ENCODE data around the gene ERBB4. TPM values are rescaled to one million over a fixed set of nuclear protein-coding genes. Genes with fewer than 3 reads are reported as not detected.

The ERBB4 gene
- polyA plus RNA-seq, 4 donors: 0.04 to 0.13 TPM; not detected in 2

DNA sequence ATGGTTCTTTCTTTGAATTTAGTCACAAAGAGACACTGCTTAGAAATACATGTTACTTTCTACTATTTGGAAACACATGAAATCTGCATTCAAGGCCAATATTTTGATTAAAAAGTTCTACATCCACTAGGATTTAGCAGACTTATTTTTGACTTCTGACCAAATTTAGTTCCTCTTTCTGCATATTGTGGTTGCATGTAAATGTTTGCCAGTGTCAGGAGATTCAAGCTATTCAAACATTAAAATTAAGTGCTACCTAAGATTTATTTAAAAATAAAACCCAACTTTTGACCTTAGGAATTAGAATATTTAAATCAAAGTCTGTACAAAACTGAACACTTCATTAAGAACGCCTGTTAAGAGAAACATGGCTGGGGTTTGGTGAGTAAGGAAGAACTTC is 1091.1 kb downstream of the ERBB4 start:
- 52 to 76% (median 74%) methylated on average over 1 of the region's 1 CpG for WGBS, 3 donors
- no peaks in the 10 kb centered on the region for H3K36me3 ChIP-seq (ENCODE audit: control insufficient read depth in 3 of 3, insufficient read depth in 2 of 3, low read depth in 1 of 3, low read length in 3 of 3)
- no peaks in the 10 kb centered on the region for H3K4me1 ChIP-seq (ENCODE audit: control insufficient read depth in 3 of 3, insufficient read depth in 2 of 3, low read depth in 1 of 3, low read length in 2 of 3)
- FAIRE-seq: no peak
- no peaks in the 10 kb centered on the region for H3K27me3 ChIP-seq (ENCODE audit: control insufficient read depth in 3 of 3, insufficient read depth in 3 of 3, low read length in 3 of 3)
- no peak for DNase-seq
- H3K27ac ChIP-seq (ENCODE audit: low read depth in 1 of 3, low read length in 2 of 3): no peak overlapping the region
- H3K9me3 ChIP-seq (ENCODE audit: control insufficient read depth in 2 of 2, insufficient read depth in 1 of 2, low read depth in 1 of 2, low read length in 1 of 2): no peaks in the 10 kb centered on the region
- H3K4me3 ChIP-seq (ENCODE audit: low read depth in 1 of 3, low read length in 3 of 3): no peak overlapping the region

DNA sequence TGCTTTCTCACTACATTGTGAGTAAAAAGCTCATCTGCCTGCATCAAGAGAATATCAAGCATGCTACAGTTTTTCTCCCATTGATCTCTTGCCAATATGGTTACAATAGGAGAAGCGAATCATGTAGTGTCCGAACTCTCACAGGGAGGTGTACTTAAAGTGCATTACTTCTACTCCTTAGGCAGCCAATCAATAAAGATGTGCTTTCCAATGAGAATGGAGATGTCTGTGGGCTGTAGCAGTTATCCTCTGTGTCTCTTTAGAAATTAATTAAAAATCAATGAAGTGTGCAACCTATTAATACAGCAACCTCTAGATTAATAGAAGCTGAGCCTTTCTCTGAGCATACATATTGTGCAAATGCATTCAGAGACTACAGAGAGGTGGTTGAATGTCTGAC is 1098.5 kb downstream of the ERBB4 start:
- DNase-seq (no peak), FAIRE-seq (no peak)
- 89 to 95% (median 89%) methylated on average over 2 of the region's 2 CpGs for WGBS, 3 donors
- Histone ChIP-seq H3K4me3 (ENCODE audit: low read depth in 1 of 3, low read length in 3 of 3) (no peak overlapping the region), H3K9me3 (ENCODE audit: control insufficient read depth in 2 of 2, insufficient read depth in 1 of 2, low read depth in 1 of 2, low read length in 1 of 2) (no peaks in the 10 kb centered on the region), H3K27ac (ENCODE audit: low read depth in 1 of 3, low read length in 2 of 3) (no peak overlapping the region), H3K4me1 (ENCODE audit: control insufficient read depth in 3 of 3, insufficient read depth in 2 of 3, low read depth in 1 of 3, low read length in 2 of 3) (no peaks in the 10 kb centered on the region), H3K36me3 (ENCODE audit: control insufficient read depth in 3 of 3, insufficient read depth in 2 of 3, low read depth in 1 of 3, low read length in 3 of 3) (no peaks in the 10 kb centered on the region), H3K27me3 (ENCODE audit: control insufficient read depth in 3 of 3, insufficient read depth in 3 of 3, low read length in 3 of 3) (no peaks in the 10 kb centered on the region)

DNA sequence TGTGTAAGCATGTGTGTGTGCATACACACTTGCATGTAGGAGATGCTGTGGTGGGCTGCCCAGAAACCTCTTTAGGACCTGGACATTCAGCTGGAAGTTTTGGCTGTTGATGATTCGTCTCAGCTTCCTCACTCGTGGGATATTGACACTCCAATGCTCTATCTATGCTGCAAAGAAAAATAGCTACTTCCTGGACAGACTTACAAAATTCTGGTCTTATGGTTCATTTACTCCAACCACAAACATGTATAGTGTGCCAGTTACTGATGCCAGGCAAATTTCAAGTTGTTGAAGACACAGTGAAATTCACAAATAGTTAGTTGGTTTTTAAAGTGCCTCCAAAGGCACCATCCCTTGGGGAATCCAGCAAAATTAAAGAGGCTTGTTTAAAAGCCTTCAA is 1099.6 kb downstream of the ERBB4 start:
- DNase-seq: no peak
- WGBS, 3 donors: 40 to 60% (median 45%) methylated on average over 2 of the region's 2 CpGs
- Histone ChIP-seq H3K27ac (ENCODE audit: low read depth in 1 of 3, low read length in 2 of 3) (no peak overlapping the region), H3K36me3 (ENCODE audit: control insufficient read depth in 3 of 3, insufficient read depth in 2 of 3, low read depth in 1 of 3, low read length in 3 of 3) (no peaks in the 10 kb centered on the region), H3K27me3 (ENCODE audit: control insufficient read depth in 3 of 3, insufficient read depth in 3 of 3, low read length in 3 of 3) (no peaks in the 10 kb centered on the region), H3K4me1 (ENCODE audit: control insufficient read depth in 3 of 3, insufficient read depth in 2 of 3, low read depth in 1 of 3, low read length in 2 of 3) (no peaks in the 10 kb centered on the region), H3K4me3 (ENCODE audit: low read depth in 1 of 3, low read length in 3 of 3) (no peak overlapping the region), H3K9me3 (ENCODE audit: control insufficient read depth in 2 of 2, insufficient read depth in 1 of 2, low read depth in 1 of 2, low read length in 1 of 2) (no peaks in the 10 kb centered on the region)
- no peak for FAIRE-seq

DNA sequence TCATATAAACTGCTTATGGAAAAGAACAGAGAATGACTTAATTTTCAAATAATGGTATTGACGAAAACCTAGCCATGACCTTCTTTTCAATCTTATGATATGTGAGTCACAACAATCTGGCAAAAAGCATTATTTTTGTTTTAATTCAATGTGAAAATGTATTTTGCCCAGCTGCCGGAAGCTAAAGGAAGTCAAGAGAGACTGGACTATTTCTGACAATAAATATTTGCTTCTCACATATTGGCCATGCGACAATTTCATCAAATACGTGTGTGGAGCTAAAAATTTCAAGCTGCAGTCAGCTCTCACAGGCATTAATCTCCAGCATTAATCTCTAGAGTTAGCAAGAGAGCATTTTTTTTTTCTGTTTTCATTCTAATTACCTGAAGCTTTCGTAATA is 1101.2 kb downstream of the ERBB4 start:
- H3K27ac ChIP-seq (ENCODE audit: low read depth in 1 of 3, low read length in 2 of 3): no peak overlapping the region
- no peaks in the 10 kb centered on the region for H3K27me3 ChIP-seq (ENCODE audit: control insufficient read depth in 3 of 3, insufficient read depth in 3 of 3, low read length in 3 of 3)
- H3K4me3 ChIP-seq (ENCODE audit: low read depth in 1 of 3, low read length in 3 of 3): no peak overlapping the region
- FAIRE-seq (no peak), DNase-seq (no peak)
- H3K9me3 ChIP-seq (ENCODE audit: control insufficient read depth in 2 of 2, insufficient read depth in 1 of 2, low read depth in 1 of 2, low read length in 1 of 2): no peaks in the 10 kb centered on the region
- no peaks in the 10 kb centered on the region for H3K36me3 ChIP-seq (ENCODE audit: control insufficient read depth in 3 of 3, insufficient read depth in 2 of 3, low read depth in 1 of 3, low read length in 3 of 3)
- 73 to 78% (median 74%) methylated on average over 5 of the region's 5 CpGs for WGBS, 3 donors
- H3K4me1 ChIP-seq (ENCODE audit: control insufficient read depth in 3 of 3, insufficient read depth in 2 of 3, low read depth in 1 of 3, low read length in 2 of 3): no peaks in the 10 kb centered on the region

DNA sequence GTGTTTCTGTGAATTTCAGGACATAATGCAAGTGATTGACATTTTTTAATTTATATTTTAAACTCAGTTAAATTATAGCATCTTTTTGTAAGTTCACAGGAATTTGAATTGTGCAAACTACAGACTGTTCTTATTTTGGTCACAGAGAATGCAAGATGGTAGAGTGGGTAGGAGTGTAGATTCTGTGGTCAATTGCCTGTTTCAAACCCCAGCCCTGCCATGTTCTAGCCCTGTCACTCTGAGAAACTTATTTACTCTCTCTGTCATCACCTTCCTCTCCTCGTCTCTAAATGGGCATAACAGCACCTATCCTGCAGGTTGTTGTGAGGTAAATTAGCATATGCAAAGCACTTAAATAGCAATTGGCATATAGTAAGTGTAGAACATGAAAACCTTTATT is 1102.4 kb downstream of the ERBB4 start:
- Histone ChIP-seq H3K27ac (ENCODE audit: low read depth in 1 of 3, low read length in 2 of 3) (no peak overlapping the region), H3K4me1 (ENCODE audit: control insufficient read depth in 3 of 3, insufficient read depth in 2 of 3, low read depth in 1 of 3, low read length in 2 of 3) (no peaks in the 10 kb centered on the region), H3K4me3 (ENCODE audit: low read depth in 1 of 3, low read length in 3 of 3) (no peak overlapping the region), H3K27me3 (ENCODE audit: control insufficient read depth in 3 of 3, insufficient read depth in 3 of 3, low read length in 3 of 3) (no peaks in the 10 kb centered on the region), H3K36me3 (ENCODE audit: control insufficient read depth in 3 of 3, insufficient read depth in 2 of 3, low read depth in 1 of 3, low read length in 3 of 3) (no peaks in the 10 kb centered on the region), H3K9me3 (ENCODE audit: control insufficient read depth in 2 of 2, insufficient read depth in 1 of 2, low read depth in 1 of 2, low read length in 1 of 2) (no peaks in the 10 kb centered on the region)
- WGBS, 3 donors: 38 to 62% (median 48%) methylated on average over 1 of the region's 1 CpG
- FAIRE-seq (no peak), DNase-seq (no peak)

DNA sequence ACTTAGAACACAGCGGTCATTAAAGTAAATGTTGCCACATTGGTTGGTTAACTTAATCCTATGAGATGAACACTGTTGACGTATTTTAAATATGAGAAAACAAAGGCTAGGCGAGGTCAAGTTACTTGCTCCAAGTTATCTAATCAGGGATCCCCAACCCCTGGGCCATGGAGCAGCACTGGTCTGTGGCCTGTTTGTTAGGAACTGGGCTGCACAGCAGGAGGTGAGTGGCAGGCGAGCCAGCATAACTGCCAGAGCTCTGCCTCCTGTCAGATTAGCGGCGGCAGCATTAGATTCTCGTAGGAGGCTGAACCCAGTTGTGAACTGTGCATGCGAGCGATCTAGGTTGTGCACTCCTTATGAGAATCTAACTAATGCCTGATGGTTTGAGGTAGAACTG is 1103.3 kb downstream of the ERBB4 start:
- Histone ChIP-seq H3K9me3 (ENCODE audit: control insufficient read depth in 2 of 2, insufficient read depth in 1 of 2, low read depth in 1 of 2, low read length in 1 of 2) (no peaks in the 10 kb centered on the region), H3K27me3 (ENCODE audit: control insufficient read depth in 3 of 3, insufficient read depth in 3 of 3, low read length in 3 of 3) (no peaks in the 10 kb centered on the region), H3K4me3 (ENCODE audit: low read depth in 1 of 3, low read length in 3 of 3) (no peak overlapping the region), H3K4me1 (ENCODE audit: control insufficient read depth in 3 of 3, insufficient read depth in 2 of 3, low read depth in 1 of 3, low read length in 2 of 3) (no peaks in the 10 kb centered on the region), H3K27ac (ENCODE audit: low read depth in 1 of 3, low read length in 2 of 3) (no peak overlapping the region), H3K36me3 (ENCODE audit: control insufficient read depth in 3 of 3, insufficient read depth in 2 of 3, low read depth in 1 of 3, low read length in 3 of 3) (no peaks in the 10 kb centered on the region)
- DNase-seq (no peak), FAIRE-seq (no peak)
- 56 to 74% (median 69%) methylated on average over 9 of the region's 9 CpGs for WGBS, 3 donors

DNA sequence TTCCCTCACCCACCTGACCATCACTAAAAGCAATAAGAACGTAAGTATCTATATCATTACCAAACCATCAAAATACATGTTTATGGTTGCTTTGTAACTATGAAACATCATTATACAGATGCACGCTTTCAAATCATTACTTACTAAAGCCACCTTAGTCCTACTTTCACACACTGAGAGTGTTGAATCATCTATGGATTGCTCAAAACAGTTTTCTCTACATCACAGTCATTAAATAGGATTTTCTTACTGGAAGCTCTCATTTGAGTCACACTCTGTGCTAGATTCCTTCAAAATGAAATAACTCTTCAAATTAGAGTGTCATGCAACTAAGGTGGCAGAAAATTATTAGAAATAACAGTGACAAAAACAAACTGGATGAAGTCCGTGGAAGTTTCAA is 1103.8 kb downstream of the ERBB4 start:
- no peak for DNase-seq
- FAIRE-seq: no peak
- no peaks in the 10 kb centered on the region for H3K9me3 ChIP-seq (ENCODE audit: control insufficient read depth in 2 of 2, insufficient read depth in 1 of 2, low read depth in 1 of 2, low read length in 1 of 2)
- WGBS, 3 donors: 63 to 82% (median 73%) methylated on average over 3 of the region's 3 CpGs
- H3K36me3 ChIP-seq (ENCODE audit: control insufficient read depth in 3 of 3, insufficient read depth in 2 of 3, low read depth in 1 of 3, low read length in 3 of 3): no peaks in the 10 kb centered on the region
- H3K27me3 ChIP-seq (ENCODE audit: control insufficient read depth in 3 of 3, insufficient read depth in 3 of 3, low read length in 3 of 3): no peaks in the 10 kb centered on the region
- no peak overlapping the region for H3K27ac ChIP-seq (ENCODE audit: low read depth in 1 of 3, low read length in 2 of 3)
- H3K4me1 ChIP-seq (ENCODE audit: control insufficient read depth in 3 of 3, insufficient read depth in 2 of 3, low read depth in 1 of 3, low read length in 2 of 3): no peaks in the 10 kb centered on the region
- no peak overlapping the region for H3K4me3 ChIP-seq (ENCODE audit: low read depth in 1 of 3, low read length in 3 of 3)

DNA sequence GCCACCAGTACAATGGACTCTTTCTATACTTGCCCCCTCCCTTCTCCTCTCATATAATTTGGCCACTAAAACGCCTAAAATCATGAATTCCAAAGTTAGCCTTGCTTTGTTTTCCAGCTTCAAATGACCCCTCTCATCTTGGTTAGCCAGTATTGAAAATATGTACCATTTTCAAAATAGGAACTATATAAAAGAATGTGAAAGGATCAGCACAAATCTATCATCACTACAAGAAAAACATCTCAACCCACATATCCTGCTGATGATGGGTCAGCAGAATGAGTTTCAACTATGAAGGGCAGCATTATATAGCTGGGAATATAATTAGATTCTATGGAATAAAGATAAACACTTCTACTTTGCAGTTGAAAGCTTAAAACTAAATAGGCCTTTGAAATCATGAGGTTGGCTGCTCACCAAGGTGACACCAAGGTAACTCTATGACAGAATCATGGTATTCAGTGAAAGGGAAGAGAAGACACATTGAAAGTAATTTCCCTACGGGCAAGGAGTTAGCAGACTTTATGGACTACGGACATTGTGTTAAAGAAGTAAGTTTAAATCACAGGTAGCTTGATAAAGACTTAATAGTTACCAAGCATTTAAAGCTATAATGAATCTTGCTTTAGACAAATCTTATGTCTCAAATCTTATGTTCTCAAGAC is 1109.2 kb downstream of the ERBB4 start:
- 65 to 75% (median 68%) methylated on average over 3 of the region's 3 CpGs for WGBS, 3 donors
- Histone ChIP-seq H3K9me3 (ENCODE audit: control insufficient read depth in 2 of 2, insufficient read depth in 1 of 2, low read depth in 1 of 2, low read length in 1 of 2) (no peaks in the 10 kb centered on the region), H3K36me3 (ENCODE audit: control insufficient read depth in 3 of 3, insufficient read depth in 2 of 3, low read depth in 1 of 3, low read length in 3 of 3) (no peaks in the 10 kb centered on the region), H3K27ac (ENCODE audit: low read depth in 1 of 3, low read length in 2 of 3) (no peak overlapping the region), H3K4me3 (ENCODE audit: low read depth in 1 of 3, low read length in 3 of 3) (no peak overlapping the region), H3K27me3 (ENCODE audit: control insufficient read depth in 3 of 3, insufficient read depth in 3 of 3, low read length in 3 of 3) (no peaks in the 10 kb centered on the region), H3K4me1 (ENCODE audit: control insufficient read depth in 3 of 3, insufficient read depth in 2 of 3, low read depth in 1 of 3, low read length in 2 of 3) (no peaks in the 10 kb centered on the region)
- FAIRE-seq (no peak), DNase-seq (no peak)

DNA sequence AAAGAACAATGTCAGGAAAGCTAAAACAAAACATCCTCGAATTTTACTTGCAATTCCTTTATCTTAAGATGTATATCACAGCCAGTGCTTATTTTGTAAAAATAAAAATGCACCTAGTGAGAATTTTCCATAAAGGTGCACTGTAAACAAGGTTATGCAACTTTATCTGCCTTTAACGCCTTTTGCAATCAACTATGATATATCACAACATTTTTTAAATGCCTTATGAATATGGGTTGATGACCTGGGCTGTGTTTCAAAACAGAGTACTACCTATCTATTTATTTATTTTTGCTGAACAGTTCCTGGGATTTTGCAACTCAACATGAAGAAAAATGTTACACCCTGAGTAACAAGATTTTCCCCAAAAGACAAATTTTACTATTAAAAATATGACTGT is 1112.4 kb downstream of the ERBB4 start:
- Histone ChIP-seq H3K4me3 (ENCODE audit: low read depth in 1 of 3, low read length in 3 of 3) (no peak overlapping the region), H3K9me3 (ENCODE audit: control insufficient read depth in 2 of 2, insufficient read depth in 1 of 2, low read depth in 1 of 2, low read length in 1 of 2) (no peaks in the 10 kb centered on the region), H3K27me3 (ENCODE audit: control insufficient read depth in 3 of 3, insufficient read depth in 3 of 3, low read length in 3 of 3) (no peaks in the 10 kb centered on the region), H3K27ac (ENCODE audit: low read depth in 1 of 3, low read length in 2 of 3) (no peak overlapping the region), H3K4me1 (ENCODE audit: control insufficient read depth in 3 of 3, insufficient read depth in 2 of 3, low read depth in 1 of 3, low read length in 2 of 3) (no peaks in the 10 kb centered on the region), H3K36me3 (ENCODE audit: control insufficient read depth in 3 of 3, insufficient read depth in 2 of 3, low read depth in 1 of 3, low read length in 3 of 3) (no peaks in the 10 kb centered on the region)
- DNase-seq (no peak), FAIRE-seq (no peak)
- 15 to 54% (median 24%) methylated on average over 2 of the region's 2 CpGs for WGBS, 3 donors
